ENCODE data around the gene EPHB6.

EPHB6 gene

GRCh38 chr7:142867097-142867378 is 12.2 kb downstream of the EPHB6 start:
- no peak for DNase-seq

GRCh38 chr7:142867398-142868187 is 12.7 kb downstream of the EPHB6 start:
- DNase-seq: no peak

DNA sequence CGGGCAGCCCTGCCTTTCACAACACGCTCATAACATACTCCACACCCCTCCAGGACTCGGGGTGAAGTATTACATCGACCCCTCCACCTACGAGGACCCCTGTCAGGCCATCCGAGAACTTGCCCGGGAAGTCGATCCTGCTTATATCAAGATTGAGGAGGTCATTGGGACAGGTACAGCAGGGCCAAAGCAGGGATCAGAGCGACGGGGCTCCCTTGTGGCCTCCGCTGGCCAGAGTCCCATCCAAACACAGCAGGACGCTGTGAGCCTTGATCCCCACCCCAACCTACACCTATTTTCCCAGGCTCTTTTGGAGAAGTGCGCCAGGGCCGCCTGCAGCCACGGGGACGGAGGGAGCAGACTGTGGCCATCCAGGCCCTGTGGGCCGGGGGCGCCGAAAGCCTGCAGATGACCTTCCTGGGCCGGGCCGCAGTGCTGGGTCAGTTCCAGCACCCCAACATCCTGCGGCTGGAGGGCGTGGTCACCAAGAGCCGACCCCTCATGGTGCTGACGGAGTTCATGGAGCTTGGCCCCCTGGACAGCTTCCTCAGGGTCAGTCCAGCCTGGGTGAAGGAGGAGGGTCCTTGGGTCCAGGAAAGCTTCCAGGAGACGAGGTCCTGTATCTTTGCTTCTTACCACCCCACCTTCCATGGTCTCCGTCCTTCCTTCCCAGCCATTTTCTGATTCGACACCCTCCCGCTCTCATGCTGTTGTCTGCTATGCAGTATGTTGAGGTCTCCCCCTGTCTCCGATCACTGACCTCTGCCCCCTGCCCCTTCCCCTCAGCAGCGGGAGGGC is 13.5 kb downstream of the EPHB6 start:
- no peak for DNase-seq

- DNase-seq: no peak
These were observed 14.1 kb downstream of the EPHB6 start for GRCh38 chr7:142868986-142869415.

GRCh38 chr7:142869434-142869833 is 14.6 kb downstream of the EPHB6 start:
- no peak for DNase-seq

GRCh38 chr7:142870147-142870559 is 15.3 kb downstream of the EPHB6 start:
- DNase-seq: no peak

- DNase-seq: no peak
These were observed 15.8 kb downstream of the EPHB6 start for GRCh38 chr7:142870566-142871259.

- no peak for DNase-seq
These were observed 16.6 kb downstream of the EPHB6 start for GRCh38 chr7:142871260-142872105.

GRCh38 chr7:142872106-142872675 is 17.3 kb downstream of the EPHB6 start:
- DNase-seq: no peak

DNA sequence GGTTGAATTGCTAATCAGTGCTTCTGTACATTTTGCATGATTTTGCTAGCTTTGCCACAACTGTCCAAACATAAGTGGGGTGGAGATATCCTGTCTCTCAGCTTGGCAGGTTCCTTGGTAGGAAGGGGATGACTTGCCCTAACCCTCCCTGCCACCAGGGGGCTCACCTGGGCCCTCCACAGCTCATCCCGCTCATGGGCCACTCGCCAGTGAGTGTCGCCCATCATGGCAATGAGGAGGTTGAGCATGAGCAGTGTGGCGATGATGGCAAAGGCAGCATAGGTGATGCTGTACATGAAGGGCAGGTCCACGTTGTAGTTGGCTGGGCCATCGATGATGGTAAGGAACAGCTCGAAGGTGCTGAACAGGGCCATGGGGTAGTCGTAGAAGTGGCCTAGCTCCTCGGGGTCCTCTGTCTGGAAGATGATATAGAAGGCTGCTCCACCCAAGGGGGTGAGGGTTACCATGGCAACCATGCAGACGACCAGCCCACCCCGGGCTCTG is 18.5 kb downstream of the EPHB6 start:
- DNase-seq: no peak

GRCh38 chr7:142873871-142874270 is 19.0 kb downstream of the EPHB6 start:
- no peak for DNase-seq

DNA sequence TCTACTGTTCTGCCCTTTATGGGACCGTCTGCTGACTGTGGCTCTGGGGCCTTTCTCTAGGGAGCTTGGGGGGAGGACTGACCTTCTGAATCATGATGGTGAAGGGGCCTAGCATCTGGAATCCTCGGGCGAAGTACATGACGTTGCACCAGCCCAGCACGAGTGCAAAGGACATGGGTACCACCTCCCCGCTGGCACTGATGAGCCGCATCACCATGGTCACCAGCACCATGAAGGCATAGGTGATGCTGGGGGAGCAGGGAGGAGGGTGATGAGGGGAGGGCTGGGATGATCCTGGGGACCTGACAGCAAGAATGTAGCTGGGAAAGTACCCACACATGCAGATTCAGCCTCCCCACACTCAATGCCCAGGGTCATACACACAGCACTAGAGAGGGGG is 19.5 kb downstream of the EPHB6 start:
- no peak for DNase-seq

GRCh38 chr7:142874837-142875236 is 20.0 kb downstream of the EPHB6 start:
- DNase-seq: no peak

GRCh38 chr7:142875456-142875855 is 20.6 kb downstream of the EPHB6 start:
- no peak for DNase-seq

GRCh38 chr7:142876236-142876960 is 21.5 kb downstream of the EPHB6 start:
- no peak for DNase-seq

- no peak for DNase-seq
These were observed 22.4 kb downstream of the EPHB6 start for GRCh38 chr7:142876991-142877910.

DNA sequence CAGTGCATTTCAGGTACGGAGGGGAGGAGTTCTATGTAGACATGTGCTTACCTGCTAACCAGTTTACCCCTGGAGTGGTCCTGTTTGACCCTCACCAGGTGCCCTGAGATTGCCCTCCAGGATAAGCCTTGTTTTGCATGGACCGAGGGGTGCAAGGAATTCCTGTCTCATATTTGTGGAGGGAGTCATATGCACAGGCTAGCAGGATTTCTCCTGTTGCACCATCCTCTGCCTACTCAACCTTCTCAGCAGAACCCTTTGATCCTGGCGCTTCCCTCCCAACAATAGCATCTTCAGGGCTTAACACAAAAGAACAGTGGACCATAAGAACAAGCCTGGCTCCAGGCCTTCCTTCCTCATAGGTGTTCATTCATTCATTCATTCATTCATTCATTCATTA is 23.4 kb downstream of the EPHB6 start:
- no peak for DNase-seq

- DNase-seq: no peak
These were observed 24.2 kb downstream of the EPHB6 start for GRCh38 chr7:142879060-142879459.

- DNase-seq: no peak
These were observed 26.1 kb downstream of the EPHB6 start for GRCh38 chr7:142880876-142881505.

Measured in activated CD4-positive, alpha-beta T cell treated with anti-CD3 and anti-CD28 coated beads for 1 hour (primary cell).